HepG2 (cell line): ENCODE results near the gene CRMP1. TPM values are rescaled to one million over a fixed set of nuclear protein-coding genes. Genes with fewer than 3 reads are reported as not detected.
"Not testable (repeated sequence)": the region's sequence is repeated elsewhere in the genome, so short reads cannot be mapped to it uniquely, and the experiment has no call there.

Source experiments
- ATAC-seq: fragments of 200-7000 bp; cut with Tn5 transposase; 3 replicates; pipeline ENCODE4 v1.9.1; 2020; ENCODE audit warnings: mild to moderate bottlenecking, moderate library complexity
- BruUV-seq: library from RNA; stranded (reverse); fragments of 400-500 nt; replicated peaks from 2 replicates; lab custom pipeline; 2021; lab: Mats Ljungman, UMichigan
- CTCF ChIA-PET: fragments of 300-600 bp; formaldehyde crosslinking; extraction: SDS; loops from one replicate; lab custom pipeline; 2021; ENCODE audit warnings: low total read pairs, inconsistent platforms, low intra/inter-chr PET ratio; lab: Yijun Ruan, JAX
- POLR2A ChIA-PET: fragments of 350-600 bp; sonication (Branson Sonifier 250); formaldehyde crosslinking; loops from one replicate; lab custom pipeline; 2020; ENCODE audit warnings: antibody characterized with exemption, inconsistent platforms; lab: Yijun Ruan, JAX
- DNase-seq: peaks from one replicate; pipeline ENCODE4 v3.0.0-alpha.2; 2015; ENCODE audit warnings: low spot score
- FAIRE-seq: peaks from 3 replicates; lab custom pipeline; 2011; peaks lifted over from hg19 to GRCh38; lab: Jason Lieb, UNC
- H2AFZ ChIP-seq: one replicate; pipeline ENCODE4 v1.6.1; 2011; ENCODE audit warnings: low read length, inconsistent platforms
- H3K27ac ChIP-seq: fragments of 300-600 bp; 3 replicates; pipeline ENCODE4 v1.8.0; 2011; ENCODE audit warnings: mixed run types, mild to moderate bottlenecking, mixed read lengths, low read length, inconsistent platforms; ENCODE audit not compliant: insufficient read depth; ENCODE audit errors: extremely low read length
- H3K27me3 ChIP-seq, 2 experiments: fragments of 200-600 bp in 1 of 2; 2 replicates in 1 of 2; 3 replicates in 1 of 2; pipeline versions ENCODE4 v1.6.0 to v1.8.0; 2011; ENCODE audit warnings: low read length in 2 of 2, mild to moderate bottlenecking in 2 of 2, moderate library complexity in 2 of 2, inconsistent platforms in 1 of 2; ENCODE audit not compliant: insufficient read depth in 2 of 2, control insufficient read depth in 1 of 2
- H3K36me3 ChIP-seq, 2 experiments: fragments of 200-600 bp in 1 of 2; replicated peaks in 1 of 2; 2 replicates in 1 of 2; 3 replicates in 1 of 2; pipeline versions ENCODE4 v1.5.1 to v1.8.0; 2011; ENCODE audit warnings: low read length in 2 of 2, inconsistent platforms in 1 of 2; ENCODE audit not compliant: insufficient read depth in 2 of 2, control insufficient read depth in 1 of 2
- H3K4me1 ChIP-seq: 2 replicates; pipeline ENCODE4 v1.5.1; 2012; ENCODE audit warnings: low read length, inconsistent platforms; ENCODE audit not compliant: insufficient read depth
- H3K4me2 ChIP-seq: 2 replicates; pipeline ENCODE4 v1.6.0; 2011; ENCODE audit warnings: low read depth, low read length, inconsistent platforms
- H3K4me3 ChIP-seq, 3 experiments: fragments of 200-600 bp in 1 of 3; sonication (generic), shearing (Covaris generic) in 1 of 3; replicated peaks in 1 of 3; 2 replicates each; pipeline ENCODE4 v1.5.1; 2011 to 2016; ENCODE audit warnings: low read length in 3 of 3, inconsistent platforms in 2 of 3, low read depth in 2 of 3, mild to moderate bottlenecking in 2 of 3, control low read depth in 1 of 3, mixed read lengths in 1 of 3; ENCODE audit not compliant: insufficient read depth in 1 of 3
- H3K79me2 ChIP-seq: one replicate; pipeline ENCODE4 v1.6.1; 2011; ENCODE audit warnings: low read length, inconsistent platforms; ENCODE audit not compliant: insufficient read depth
- H3K9ac ChIP-seq: 2 replicates; pipeline ENCODE4 v1.6.0; 2011; ENCODE audit warnings: mild to moderate bottlenecking, low read depth, low read length, inconsistent platforms; ENCODE audit not compliant: insufficient read depth
- H3K9me3 ChIP-seq: 2 replicates; pipeline ENCODE4 v1.5.1; 2012; ENCODE audit warnings: mild to moderate bottlenecking, low read length
- H4K20me1 ChIP-seq: 2 replicates; pipeline ENCODE4 v1.6.0; 2011; ENCODE audit warnings: inconsistent platforms, mild to moderate bottlenecking, low read length, moderate library complexity; ENCODE audit not compliant: insufficient read depth
- ARNT ChIP-seq: fragments of 450-650 bp; IDR thresholded peaks from 2 replicates; pipeline ENCODE4 v1.6.1; 2017
- ARNTL ChIP-seq: sonication (generic); formaldehyde crosslinking; IDR thresholded peaks from 2 replicates; pipeline ENCODE4 v1.4.0; 2020; ENCODE audit warnings: mild to moderate bottlenecking, missing genetic modification reagents
- BHLHE40 ChIP-seq: IDR thresholded peaks from 2 replicates; pipeline ENCODE4 v1.6.1; 2011; ENCODE audit warnings: low read length, improper control_type of control experiment
- GATAD2A ChIP-seq: IDR thresholded peaks from 2 replicates; pipeline ENCODE4 v1.6.1; 2016
- MAFF ChIP-seq: IDR thresholded peaks from 2 replicates; pipeline ENCODE4 v1.6.1; 2011; ENCODE audit warnings: low read depth, low read length, improper control_type of control experiment
- MAFK ChIP-seq, 2 experiments: IDR thresholded peaks in 1 of 2; conservative IDR thresholded peaks in 1 of 2; 2 replicates each; pipeline ENCODE4 v1.6.1; 2011; ENCODE audit warnings: improper control_type of control experiment in 2 of 2, low read length in 2 of 2
- ZNF460 ChIP-seq: sonication (generic); formaldehyde crosslinking; IDR thresholded peaks from 2 replicates; pipeline ENCODE4 v1.5.1; 2020; ENCODE audit warnings: missing genetic modification reagents, mild to moderate bottlenecking, borderline replicate concordance
- ZNF496 ChIP-seq: sonication (generic); formaldehyde crosslinking; IDR thresholded peaks from 2 replicates; pipeline ENCODE4 v1.8.1; 2023; ENCODE audit warnings: mild to moderate bottlenecking, moderate library complexity, missing genetic modification reagents; ENCODE audit not compliant: insufficient replicate concordance
- WGBS: methylation state at CpG from one replicate; pipeline ENCODE4 v1.1.6; 2017; ENCODE audit warnings: low lambda C conversion rate; 5-methylcytosine and 5-hydroxymethylcytosine counted together
- in situ Hi-C: cut with HindIII; loops from 2 replicates; pipeline ENCODE4 v1.10.0; 2017; ENCODE audit warnings: low pct_unique_long_range_greater_than_20kb; ENCODE audit not compliant: extremely low pct_ligation_motif_present
- intact Hi-C: fragments of 100-400 bp; cut with micrococcal nuclease; formaldehyde crosslinking; loops from one replicate; pipeline ENCODE4 v1.10.0; 2022; ENCODE audit not compliant: unreplicated experiment
- polyA plus RNA-seq, 8 experiments: library from polyadenylated mRNA; depleted of rRNA in 3 of 8; stranded (reverse) in 7 of 8; unstranded in 1 of 8; fragments of >200 nt; fragmentation: Illumina TruSeq in 4 of 8; extraction: Trizol in 4 of 8; gene quantifications; 2 replicates each; pipeline versions ENCODE4 v1.2.1 to v1.2.3, GENCODE V29; 2011 to 2016; ENCODE audit warnings: low read depth in 4 of 8, missing spikeins in 1 of 8, mixed read lengths in 1 of 8; ENCODE audit not compliant: insufficient read depth in 1 of 8
- total RNA-seq, 5 experiments: library from RNA; depleted of rRNA; stranded (reverse); fragments of >200 nt; fragmentation: Illumina TruSeq; extraction: Trizol; gene quantifications; 2 replicates each; pipeline ENCODE4 v1.2.3, GENCODE V29; 2016; ENCODE audit warnings: low read depth in 1 of 5
- TF ChIP-seq, protein P1 (sequence below): fragments of 450-650 bp; IDR thresholded peaks from 2 replicates; pipeline ENCODE4 v1.6.1; 2016
- TF ChIP-seq, protein P2 (sequence below): IDR thresholded peaks from 2 replicates; pipeline ENCODE4 v1.6.1; 2012; ENCODE audit warnings: inconsistent platforms

Gene CRMP1
- total and polyA plus RNA-seq, 2 of the 13 experiments (the other 11 are each of a cell fraction or from before 2014, with no cell fraction given): not detected

DNA sequence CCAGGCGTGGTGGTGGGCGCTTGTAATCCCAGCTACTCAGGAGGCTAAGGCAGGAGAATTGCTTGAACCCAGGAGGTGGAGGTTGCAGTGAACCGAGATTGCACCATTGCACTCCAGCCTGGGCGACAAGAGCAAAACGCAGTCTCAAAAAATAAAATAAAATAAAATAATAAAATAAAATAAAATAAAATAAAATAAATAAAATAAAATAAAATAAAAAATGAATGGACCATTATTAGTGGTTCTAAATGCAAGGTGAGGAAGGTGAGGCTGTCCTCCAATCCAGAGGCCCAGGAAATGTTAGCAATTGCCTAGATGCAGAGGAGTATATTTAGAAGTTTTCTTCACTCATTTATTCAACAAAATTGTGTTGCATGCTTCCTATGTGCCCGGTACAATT lies 55.4 kb downstream of the CRMP1 start:
- not testable (repeated sequence) for H3K27ac ChIP-seq, H3K79me2 ChIP-seq, H3K4me2 ChIP-seq, H3K4me3 ChIP-seq, DNase-seq
- 80% methylated on average over 6 of the region's 6 CpGs for WGBS
- TF ChIP-seq ZNF460 (CRISPR knock-in tag): 0 out of 2 replicates have a peak, but pooled peaks have one; percentile 4
- TF ChIP-seq, all 625 proteins: peak for 1; not testable (repeated sequence) for 624
- ATAC-seq, in situ Hi-C loops, intact Hi-C loops, CTCF ChIA-PET, H3K9ac ChIP-seq, H4K20me1 ChIP-seq, BruUV-seq, H3K9me3 ChIP-seq, H2AFZ ChIP-seq, H3K27me3 ChIP-seq, H3K36me3 ChIP-seq, H3K4me1 ChIP-seq, POLR2A ChIA-PET, FAIRE-seq: not testable (repeated sequence)

DNA sequence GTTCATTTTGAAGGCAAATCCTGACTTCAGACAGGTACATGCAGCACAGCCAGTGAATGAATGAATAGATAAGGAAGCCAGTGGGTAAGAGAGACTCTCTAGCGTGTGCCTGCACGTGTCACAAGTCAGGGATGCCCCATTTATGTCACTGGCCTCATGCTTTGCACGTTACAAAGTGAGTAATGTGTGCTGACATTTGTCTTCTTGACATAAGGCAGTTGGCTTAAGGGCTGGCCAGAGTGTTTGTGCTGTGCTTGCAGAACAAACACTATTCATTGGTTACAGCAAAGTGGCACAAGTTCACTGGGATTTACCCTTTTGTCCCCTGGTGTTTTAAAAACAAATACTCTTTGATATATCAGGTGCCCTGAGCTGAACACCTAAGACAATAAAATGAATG lies 55.9 kb downstream of the CRMP1 start:
- Histone ChIP-seq H3K27ac (no peak overlapping the region), H3K27me3 (0 out of 5 replicates have a peak, but pooled peaks cover 0 to 3% of the 10 kb centered on the region in 2 experiments), H3K4me1 (no peaks in the 10 kb centered on the region), H3K79me2 (no peaks in the 10 kb centered on the region), H3K9me3 (no peaks in the 10 kb centered on the region), H3K36me3 (no peaks in the 10 kb centered on the region), H3K4me2 (no peak overlapping the region), H2AFZ (no peak overlapping the region), H4K20me1 (no peaks in the 10 kb centered on the region), H3K9ac (no peak overlapping the region), H3K4me3 (no peak overlapping the region)
- FAIRE-seq: no peak
- ChIA-PET CTCF (no interaction called here), POLR2A (no interaction called here)
- BruUV-seq: no TSS peak
- TF ChIP-seq ARNTL (CRISPR knock-in tag) (0 out of 2 replicates have a peak, but pooled peaks have one; percentile 43), ARNT (no peak), GATAD2A (CRISPR knock-in tag) (no peak), BHLHE40 (peak; percentile 89), ZNF496 (CRISPR knock-in tag) (no peak), MAFF (0 out of 2 replicates have a peak, but pooled peaks have one; percentile 27), MAFK (conservative IDR thresholded peaks at IDR 0.05 in 1 of 2, IDR thresholded peaks at IDR 0.05 in 1 of 2; ENCODE audit: low read length in 2 of 2) (peak; percentile 14 to 37; a peak in 2 of 4 replicates)
- TF ChIP-seq, protein P1, sequence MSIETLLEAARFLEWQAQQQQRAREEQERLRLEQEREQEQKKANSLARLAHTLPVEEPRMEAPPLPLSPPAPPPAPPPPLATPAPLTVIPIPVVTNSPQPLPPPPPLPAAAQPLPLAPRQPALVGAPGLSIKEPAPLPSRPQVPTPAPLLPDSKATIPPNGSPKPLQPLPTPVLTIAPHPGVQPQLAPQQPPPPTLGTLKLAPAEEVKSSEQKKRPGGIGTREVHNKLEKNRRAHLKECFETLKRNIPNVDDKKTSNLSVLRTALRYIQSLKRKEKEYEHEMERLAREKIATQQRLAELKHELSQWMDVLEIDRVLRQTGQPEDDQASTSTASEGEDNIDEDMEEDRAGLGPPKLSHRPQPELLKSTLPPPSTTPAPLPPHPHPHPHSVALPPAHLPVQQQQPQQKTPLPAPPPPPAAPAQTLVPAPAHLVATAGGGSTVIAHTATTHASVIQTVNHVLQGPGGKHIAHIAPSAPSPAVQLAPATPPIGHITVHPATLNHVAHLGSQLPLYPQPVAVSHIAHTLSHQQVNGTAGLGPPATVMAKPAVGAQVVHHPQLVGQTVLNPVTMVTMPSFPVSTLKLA: peak; percentile 56
- TF ChIP-seq, protein P2, sequence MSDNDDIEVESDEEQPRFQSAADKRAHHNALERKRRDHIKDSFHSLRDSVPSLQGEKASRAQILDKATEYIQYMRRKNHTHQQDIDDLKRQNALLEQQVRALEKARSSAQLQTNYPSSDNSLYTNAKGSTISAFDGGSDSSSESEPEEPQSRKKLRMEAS: peak; percentile 49; the same call in 1 of the 2 replicates
- in situ Hi-C loops: no loop called here
- WGBS: 0% methylated on average over 2 of the region's 3 CpGs
- peak; percentile 46 for DNase-seq
- intact Hi-C loops: no loop called here
- peak; percentile 52 for ATAC-seq
